ENCODE measurements around the gene PSMD4. TPM values are rescaled to one million over a fixed set of nuclear protein-coding genes. Genes with fewer than 3 reads are reported as not detected.

Gene PSMD4
- total and polyA plus RNA-seq, 2 donors (not counting 3 experiments of a cell fraction or from before 2014, with no cell fraction given): 181 to 266 TPM

GRCh38 chr1:151265446-151266236 lies 11.1 kb downstream of the PSMD4 start:
- ChIA-PET POLR2A (interaction anchor here (0.6 kb wide), 1 partner anchor 19 kb away, joined by 3 read pairs; no protein-coding TSS in a partner anchor), CTCF (interaction anchor here (1.2 kb wide), 1 partner anchor 14 kb away, joined by 5 read pairs; no protein-coding TSS in a partner anchor)
- dilution Hi-C loops (cut with MboI; ENCODE audit: extremely low pct_ligation_motif_present, low sequenced_read_pairs) (no loop called here), intact Hi-C loops (cut with micrococcal nuclease) (no loop called here)
- no peak for DNase-seq (ENCODE audit: low read depth, low spot score)
- peaks cover 12 to 40% of the 10 kb centered on the region in 2 experiments for H3K36me3 ChIP-seq (ENCODE audit: control insufficient read depth in 2 of 2, extremely low read depth in 1 of 2, insufficient read depth in 2 of 2, low read length in 2 of 2)
- no peaks in the 10 kb centered on the region for H3K9me3 ChIP-seq (replicated peaks; ENCODE audit: control insufficient read depth, insufficient read depth, low read length)
- no peak overlapping the region for H2AFZ ChIP-seq (ENCODE audit: low read depth, low read length)
- no peak overlapping the region for H3K27ac ChIP-seq (ENCODE audit: insufficient read depth, low read depth, low read length)
- H3K9ac ChIP-seq (replicated peaks; ENCODE audit: extremely low read depth, insufficient read depth, low read length): no peak overlapping the region
- no peaks in the 10 kb centered on the region for H3K27me3 ChIP-seq (ENCODE audit: control insufficient read depth in 2 of 2, insufficient read depth in 2 of 2, low read length in 2 of 2)
- no peaks in the 10 kb centered on the region for H3K9me1 ChIP-seq (replicated peaks; ENCODE audit: control insufficient read depth, extremely low read depth, insufficient read depth, low read length)
- no peak overlapping the region for H3K4me2 ChIP-seq (ENCODE audit: insufficient read depth, low read length)
- no peak overlapping the region for H3K4me3 ChIP-seq (replicated peaks in 1 of 3; ENCODE audit: insufficient read depth in 1 of 3, low read depth in 1 of 3, low read length in 3 of 3)
- no peak for FAIRE-seq
- BruUV-seq (replicated peaks): TSS peak; percentile 11
- H3K79me2 ChIP-seq (ENCODE audit: control insufficient read depth, insufficient read depth, low read length): no peaks in the 10 kb centered on the region
- TF ChIP-seq JUN (IDR thresholded peaks at IDR 0.05; ENCODE audit: borderline replicate concordance, insufficient read depth, insufficient read length, low read depth): no peak
- TF ChIP-seq MYC (IDR thresholded peaks at IDR 0.05; ENCODE audit: low read depth, low read length): no peak
- TF ChIP-seq POLR2A (IDR thresholded peaks at IDR 0.05; ENCODE audit: low read depth, low read length): no peak
- no peak for TF ChIP-seq GATA2 (IDR thresholded peaks at IDR 0.05; ENCODE audit: insufficient read depth, insufficient read length, low read depth, low read length)
- TF ChIP-seq, protein P1, sequence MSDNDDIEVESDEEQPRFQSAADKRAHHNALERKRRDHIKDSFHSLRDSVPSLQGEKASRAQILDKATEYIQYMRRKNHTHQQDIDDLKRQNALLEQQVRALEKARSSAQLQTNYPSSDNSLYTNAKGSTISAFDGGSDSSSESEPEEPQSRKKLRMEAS (IDR thresholded peaks at IDR 0.05; ENCODE audit: insufficient read depth, insufficient read length): no peak
- TF ChIP-seq FOS (IDR thresholded peaks at IDR 0.05; ENCODE audit: borderline replicate concordance, insufficient read depth, low read length): no peak
- no peak for TF ChIP-seq POLR2AphosphoS5 (IDR thresholded peaks at IDR 0.05; ENCODE audit: insufficient read depth, low read depth, low read length)
- no peak for TF ChIP-seq CTCF (IDR thresholded peaks at IDR 0.05; ENCODE audit: extremely low read depth in 1 of 2, insufficient read depth in 1 of 2, low read depth in 1 of 2, low read length in 2 of 2)
- no peak for TF ChIP-seq EZH2 (IDR thresholded peaks at IDR 0.05; ENCODE audit: borderline replicate concordance, low read depth, low read length, severe bottlenecking)
- no peaks in the 10 kb centered on the region for H4K20me1 ChIP-seq (replicated peaks; ENCODE audit: control insufficient read depth, extremely low read depth, insufficient read depth, low read length)
- H3K4me1 ChIP-seq (ENCODE audit: control insufficient read depth, extremely low read depth, insufficient read depth, low read length): no peaks in the 10 kb centered on the region

All from endothelial cell of umbilical vein (primary cell).